Heart right ventricle (tissue), 16 donors: ENCODE results near the gene CDK5RAP3. TPM values are rescaled to one million over a fixed set of nuclear protein-coding genes. Genes with fewer than 3 reads are reported as not detected.

Experiments used
- ATAC-seq, 8 donors: fragments of 200-7000 bp; cut with Tn5 transposase; one replicate each; pipeline ENCODE4 v1.9.1; 2020; ENCODE audit warnings: mild to moderate bottlenecking in 8 of 8, moderate library complexity in 8 of 8, moderate number of reproducible peaks in 1 of 8
- DNase-seq, 2 donors: peaks; one replicate each; pipeline ENCODE4 v3.0.0-alpha.2; 2020
- H3K27ac ChIP-seq, 10 donors: fragments of 200-600 bp; sonication (generic) in 2 of 10; one replicate each; pipeline versions ENCODE4 v1.5.0 to v1.8.0; 2020 to 2022; ENCODE audit warnings: mild to moderate bottlenecking in 3 of 10
- H3K27me3 ChIP-seq, 7 donors: fragments of 200-600 bp; one replicate each; pipeline ENCODE4 v1.8.0; 2021 to 2022; ENCODE audit warnings: mild to moderate bottlenecking in 2 of 7
- H3K36me3 ChIP-seq, 9 donors: fragments of 200-600 bp; sonication (generic) in 1 of 9; one replicate each; pipeline versions ENCODE4 v1.5.0 to v1.8.0; 2020 to 2022; ENCODE audit warnings: mild to moderate bottlenecking in 2 of 9
- H3K4me1 ChIP-seq, 9 donors: fragments of 200-600 bp; sonication (generic) in 1 of 9; one replicate each; pipeline versions ENCODE4 v1.5.0 to v1.8.0; 2020 to 2022; ENCODE audit warnings: mild to moderate bottlenecking in 4 of 9
- H3K4me3 ChIP-seq, 10 donors: fragments of 200-600 bp; sonication (generic) in 2 of 10; one replicate each; pipeline versions ENCODE4 v1.5.0 to v1.8.0; 2020 to 2022; ENCODE audit warnings: mild to moderate bottlenecking in 7 of 10, moderate library complexity in 2 of 10
- H3K9me3 ChIP-seq, 11 donors: fragments of 200-600 bp in 10 of 11; sonication (generic) in 2 of 11; one replicate each; pipeline versions ENCODE4 v1.5.0 to v1.8.0; 2013 to 2022; ENCODE audit warnings: mild to moderate bottlenecking in 2 of 11, control low read depth in 1 of 11, moderate library complexity in 1 of 11
- WGBS, 2 donors: extraction: QIAGEN DNeasy Blood & Tissue Kit; methylation state at CpG; one replicate each; pipeline ENCODE4 v1.1.7; 2013; ENCODE audit warnings: inconsistent platforms in 1 of 2; 5-methylcytosine and 5-hydroxymethylcytosine counted together
- intact Hi-C, 10 donors: fragments of 100-400 bp; cut with DNase I; formaldehyde crosslinking; loops; one replicate each; pipeline versions ENCODE4 v1.11.1 to v1.14.2; 2022
- polyA plus RNA-seq, 2 donors: library from polyadenylated mRNA; stranded (reverse); fragments of 200-250 nt; gene quantifications; one replicate each; pipeline ENCODE4 v1.2.3, GENCODE V29; 2013
- total RNA-seq, 10 donors: library from RNA; stranded (reverse); fragmentation: NEBNext Ultra II Directional in 3 of 10; extraction: Animal tissue kit (Norgen Biotek cat#: 25700) in 3 of 10; gene quantifications; one replicate each; pipeline versions ENCODE4 v1.2.1 to v1.2.4, GENCODE V29; 2021 to 2023
- TF ChIP-seq, protein P1 (sequence below), 9 donors: fragments of 200-600 bp; sonication (generic) in 2 of 9; IDR thresholded peaks; one replicate each; pipeline versions ENCODE4 v1.5.0 to v1.8.0; 2021 to 2022; ENCODE audit warnings: antibody characterized with exemption in 9 of 9, mild to moderate bottlenecking in 5 of 9, moderate library complexity in 1 of 9
- donor health status: Arrhythmogenic right ventricular cardiomyopathy.
- donor health status: ischemic (EF 13 %, LVEDD 7.1; RV severe dilation, severe dysfunction).
- donor health status: healthy with polysubstance abuse.
- donor health status: DM: no; HTN: yes; CAD: no.
- donor health status: DM: no; HTN: no; CAD: no.
- donor health status: ischemic (EF 25% LVEDD 6.9; RV normal size, moderate dysfunction).
- donor health status: ischemic (EF 25% LVEDD 5.7; RV mildly dilated, moderate dysfunction).
- donor health status: healthy.
- donor health status: DM: yes; HTN: yes; CAD: no.
- donor health status: Ischemic cardiomyopathy.
- donor health status: ischemic (EF 35%, LVEDD 5.7; RV mildly dilated, moderate dysfunction).
- donor health status: nonischemic (EF 11% LVEDD 7.7; RV severe dilation, severe dysfunction).
- donor health status: DM: yes; HTN: yes; CAD: no.
- donor health status: PGD.
- donor health status: ischemic (EF 29% LVEDD 5.4; RV normal size, mild dysfunction).
- donor health status: nonischemic (EF 23%, LVEDD 6.1; RV moderate dilation, normal function).

The CDK5RAP3 gene
- total and polyA plus RNA-seq, 12 donors, result 44.0 to 143 (median 64.2) TPM

- Histone ChIP-seq H3K4me1 (peaks cover 0 to 64% (median 15%) of the 10 kb centered on the region in 9 donors), H3K36me3 (no peaks in the 10 kb centered on the region), H3K27ac (peak overlapping the region in 2 of 10 donors; percentile 62 to 90), H3K4me3 (no peak overlapping the region), H3K27me3 (peaks cover 0 to 10% (median 0%) of the 10 kb centered on the region in 7 donors), H3K9me3 (no peaks in the 10 kb centered on the region)
- ATAC-seq, result peak in 1 of 8 donors; percentile 23
- intact Hi-C loops, result no loop called here
- TF ChIP-seq, protein P1, sequence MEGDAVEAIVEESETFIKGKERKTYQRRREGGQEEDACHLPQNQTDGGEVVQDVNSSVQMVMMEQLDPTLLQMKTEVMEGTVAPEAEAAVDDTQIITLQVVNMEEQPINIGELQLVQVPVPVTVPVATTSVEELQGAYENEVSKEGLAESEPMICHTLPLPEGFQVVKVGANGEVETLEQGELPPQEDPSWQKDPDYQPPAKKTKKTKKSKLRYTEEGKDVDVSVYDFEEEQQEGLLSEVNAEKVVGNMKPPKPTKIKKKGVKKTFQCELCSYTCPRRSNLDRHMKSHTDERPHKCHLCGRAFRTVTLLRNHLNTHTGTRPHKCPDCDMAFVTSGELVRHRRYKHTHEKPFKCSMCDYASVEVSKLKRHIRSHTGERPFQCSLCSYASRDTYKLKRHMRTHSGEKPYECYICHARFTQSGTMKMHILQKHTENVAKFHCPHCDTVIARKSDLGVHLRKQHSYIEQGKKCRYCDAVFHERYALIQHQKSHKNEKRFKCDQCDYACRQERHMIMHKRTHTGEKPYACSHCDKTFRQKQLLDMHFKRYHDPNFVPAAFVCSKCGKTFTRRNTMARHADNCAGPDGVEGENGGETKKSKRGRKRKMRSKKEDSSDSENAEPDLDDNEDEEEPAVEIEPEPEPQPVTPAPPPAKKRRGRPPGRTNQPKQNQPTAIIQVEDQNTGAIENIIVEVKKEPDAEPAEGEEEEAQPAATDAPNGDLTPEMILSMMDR (IDR thresholded peaks at IDR 0.05), result no peak
- no peak for DNase-seq
- WGBS, 2 donors, result 79 to 82% methylated on average over 17 of the region's 17 CpGs
These were observed 32.7 kb downstream of the CDK5RAP3 start for GRCh38 chr17:48003417-48004151.

GRCh38 chr17:48004983-48005382 is 34.1 kb downstream of the CDK5RAP3 start:
- H3K27me3 ChIP-seq, result peaks cover 0 to 20% (median 8%) of the 10 kb centered on the region in 7 donors
- H3K4me3 ChIP-seq, result no peak overlapping the region
- no peak for ATAC-seq
- no peaks in the 10 kb centered on the region for H3K36me3 ChIP-seq
- intact Hi-C loops, result no loop called here
- no peaks in the 10 kb centered on the region for H3K9me3 ChIP-seq
- WGBS, 2 donors, result 29% methylated on average over 3 of the region's 3 CpGs
- TF ChIP-seq, protein P1 (IDR thresholded peaks at IDR 0.05), result no peak
- no peak for DNase-seq
- peaks cover 0 to 54% (median 15%) of the 10 kb centered on the region in 9 donors for H3K4me1 ChIP-seq
- H3K27ac ChIP-seq, result no peak overlapping the region

DNA sequence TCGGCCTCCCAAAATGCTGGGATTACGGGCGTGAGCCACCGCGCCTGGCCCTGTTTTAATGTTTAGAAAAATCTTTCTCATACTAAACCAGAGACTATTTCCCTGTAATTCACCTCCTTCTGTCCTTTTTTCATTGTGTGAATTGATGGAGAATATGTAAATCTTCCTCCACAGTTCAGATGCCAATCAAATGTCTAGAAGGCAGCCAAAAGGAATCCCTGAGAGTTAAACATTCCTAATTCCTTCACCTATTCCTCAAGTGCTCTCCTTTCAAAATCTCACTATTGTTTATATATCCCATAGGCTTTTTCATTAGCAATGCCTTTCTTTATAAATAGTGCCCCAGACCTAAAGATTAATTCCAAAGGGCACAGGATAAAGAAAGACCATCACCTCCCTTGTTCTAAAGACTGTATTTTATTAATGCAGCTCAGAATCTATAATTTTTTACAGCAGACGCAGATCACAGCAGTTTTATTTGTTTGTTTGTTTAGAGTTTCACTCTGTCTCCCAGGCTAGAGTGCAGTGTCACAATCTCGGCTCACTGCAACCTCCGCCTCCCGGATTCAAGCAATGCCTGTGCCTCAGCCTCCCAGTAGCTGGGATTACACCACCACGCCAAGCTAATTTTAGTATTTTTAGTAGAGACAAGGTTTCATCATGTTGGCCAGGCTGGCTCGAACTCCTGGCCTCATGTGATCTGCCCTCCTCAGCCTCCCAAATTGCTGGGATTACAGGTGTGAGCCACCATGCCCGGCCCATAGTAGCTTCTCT is 36.2 kb downstream of the CDK5RAP3 start:
- ATAC-seq (no peak), DNase-seq (no peak)
- no peak overlapping the region for H3K27ac ChIP-seq
- peaks cover 0 to 46% (median 15%) of the 10 kb centered on the region in 9 donors for H3K4me1 ChIP-seq
- intact Hi-C loops, result no loop called here
- no peak overlapping the region for H3K4me3 ChIP-seq
- H3K36me3 ChIP-seq, result no peaks in the 10 kb centered on the region
- H3K9me3 ChIP-seq, result no peaks in the 10 kb centered on the region
- TF ChIP-seq, protein P1 (IDR thresholded peaks at IDR 0.05), result no peak
- peaks cover 0 to 41% (median 28%) of the 10 kb centered on the region in 7 donors for H3K27me3 ChIP-seq
- 87 to 91% methylated on average over 12 of the region's 12 CpGs for WGBS, 2 donors

DNA sequence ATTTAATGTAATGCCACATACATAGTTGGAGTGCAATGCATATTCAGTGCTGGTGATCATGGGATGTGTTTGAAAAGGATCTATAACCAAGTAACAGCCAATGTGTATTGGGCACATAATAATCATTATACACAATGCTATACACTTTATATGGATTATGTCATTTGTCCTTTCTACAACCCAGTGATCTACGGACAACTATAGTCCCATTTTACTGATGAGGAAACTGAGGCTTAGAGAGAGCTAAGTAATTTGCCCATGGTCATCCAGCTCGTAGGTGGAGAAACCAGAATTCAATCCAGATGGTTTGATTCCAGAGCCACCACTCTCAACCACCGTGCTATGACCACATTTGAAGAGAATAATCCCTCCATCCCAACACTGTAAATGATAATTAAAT is 39.3 kb downstream of the CDK5RAP3 start:
- Histone ChIP-seq H3K4me1 (peaks cover 0 to 20% (median 10%) of the 10 kb centered on the region in 9 donors), H3K4me3 (no peak overlapping the region), H3K27me3 (peaks cover 0 to 61% (median 57%) of the 10 kb centered on the region in 7 donors), H3K27ac (no peak overlapping the region), H3K36me3 (no peaks in the 10 kb centered on the region), H3K9me3 (no peaks in the 10 kb centered on the region)
- DNase-seq (no peak), ATAC-seq (no peak)
- TF ChIP-seq, protein P1 (IDR thresholded peaks at IDR 0.05), result no peak
- intact Hi-C loops, result loop anchor here in 3 of 10 donors (2.0 to 10.0 kb wide), 3 partner anchors 31 to 165 kb away; partner anchors contain the start of genes PRR15L (in 1 of the 3) and SCRN2 (in 1 of the 3)
- 89 to 93% methylated on average over 3 of the region's 3 CpGs for WGBS, 2 donors
